HG03565 (cell line): Measurements from ENCODE around the gene ARHGEF39.
"Not testable (repeated sequence)": the region's sequence is repeated elsewhere in the genome, so short reads cannot be mapped to it uniquely, and the experiment has no call there.

Experiments used
- ATAC-seq: cut with Tn5 transposase; IDR thresholded peaks from one replicate; pipeline ENCODE4 v1.9.1; 2021; ENCODE audit warnings: mild to moderate bottlenecking, moderate library complexity; ENCODE audit not compliant: unreplicated experiment

ARHGEF39 gene

DNA sequence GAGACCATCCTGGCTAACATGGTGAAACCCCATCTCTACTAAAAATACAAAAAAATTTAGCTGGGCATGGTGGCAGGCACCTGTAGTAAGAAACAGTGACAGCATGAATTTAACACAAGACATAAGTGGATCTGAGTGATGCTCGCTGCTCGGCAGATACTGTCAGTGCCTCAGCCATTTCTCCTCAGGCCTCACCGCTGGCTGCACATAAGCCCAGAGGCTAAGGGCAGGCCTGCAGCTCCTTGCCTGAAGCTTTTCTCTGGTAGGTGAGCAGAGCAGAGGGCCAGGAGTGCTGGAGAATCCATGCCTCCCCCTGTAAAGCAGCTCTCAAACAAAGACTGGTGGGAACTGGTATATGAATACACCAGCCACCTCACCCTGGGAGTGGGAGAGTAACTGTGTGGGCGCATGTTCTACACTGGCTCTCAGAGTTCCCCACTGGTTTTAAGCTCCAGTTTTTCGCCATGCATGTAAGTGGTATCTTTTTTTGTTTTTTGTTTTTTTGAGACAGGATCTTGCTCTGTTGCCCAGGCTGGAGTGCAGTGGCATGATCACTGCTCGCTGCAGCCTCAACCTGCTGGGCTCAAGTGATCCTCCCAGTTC is 36.5 kb downstream of the ARHGEF39 start:
- no peak for ATAC-seq

DNA sequence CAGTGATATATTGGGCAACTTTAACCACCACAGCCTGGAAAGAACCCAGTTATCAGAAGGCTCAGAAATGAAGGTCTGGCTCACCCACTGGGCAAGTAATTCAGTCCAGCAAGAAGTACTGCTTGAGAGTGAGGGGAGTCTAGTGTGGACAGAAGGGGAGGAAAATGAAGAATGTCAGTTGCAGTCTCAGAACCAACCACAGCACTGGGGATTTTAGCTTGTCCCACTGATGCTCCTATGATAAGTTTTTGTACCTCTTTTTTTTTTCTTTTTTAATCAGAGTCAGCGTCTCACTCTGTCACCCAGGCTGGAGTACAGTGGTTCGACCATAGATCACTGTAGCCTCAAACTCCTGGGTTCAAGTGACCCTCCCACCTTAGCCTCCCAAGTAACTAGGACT is 37.4 kb downstream of the ARHGEF39 start:
- no peak for ATAC-seq

DNA sequence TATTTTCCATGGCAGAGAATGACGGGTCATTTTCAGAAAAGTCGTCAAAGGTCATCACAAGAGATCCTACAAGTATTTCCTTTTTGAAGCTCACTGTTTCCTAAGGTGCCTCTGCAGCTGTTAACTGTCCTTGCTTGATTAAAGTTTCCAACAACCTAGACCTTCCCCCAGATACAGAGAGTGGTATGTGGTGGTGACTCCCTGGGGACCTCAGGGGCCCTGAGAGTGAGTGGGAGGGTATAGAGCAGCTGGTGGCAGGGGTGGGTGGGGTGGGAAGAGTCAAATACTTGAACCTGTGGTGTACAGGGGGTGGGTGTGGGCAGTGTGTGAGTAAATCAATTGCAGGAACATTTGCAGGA is 45.2 kb downstream of the ARHGEF39 start:
- peak; percentile 36 for ATAC-seq

DNA sequence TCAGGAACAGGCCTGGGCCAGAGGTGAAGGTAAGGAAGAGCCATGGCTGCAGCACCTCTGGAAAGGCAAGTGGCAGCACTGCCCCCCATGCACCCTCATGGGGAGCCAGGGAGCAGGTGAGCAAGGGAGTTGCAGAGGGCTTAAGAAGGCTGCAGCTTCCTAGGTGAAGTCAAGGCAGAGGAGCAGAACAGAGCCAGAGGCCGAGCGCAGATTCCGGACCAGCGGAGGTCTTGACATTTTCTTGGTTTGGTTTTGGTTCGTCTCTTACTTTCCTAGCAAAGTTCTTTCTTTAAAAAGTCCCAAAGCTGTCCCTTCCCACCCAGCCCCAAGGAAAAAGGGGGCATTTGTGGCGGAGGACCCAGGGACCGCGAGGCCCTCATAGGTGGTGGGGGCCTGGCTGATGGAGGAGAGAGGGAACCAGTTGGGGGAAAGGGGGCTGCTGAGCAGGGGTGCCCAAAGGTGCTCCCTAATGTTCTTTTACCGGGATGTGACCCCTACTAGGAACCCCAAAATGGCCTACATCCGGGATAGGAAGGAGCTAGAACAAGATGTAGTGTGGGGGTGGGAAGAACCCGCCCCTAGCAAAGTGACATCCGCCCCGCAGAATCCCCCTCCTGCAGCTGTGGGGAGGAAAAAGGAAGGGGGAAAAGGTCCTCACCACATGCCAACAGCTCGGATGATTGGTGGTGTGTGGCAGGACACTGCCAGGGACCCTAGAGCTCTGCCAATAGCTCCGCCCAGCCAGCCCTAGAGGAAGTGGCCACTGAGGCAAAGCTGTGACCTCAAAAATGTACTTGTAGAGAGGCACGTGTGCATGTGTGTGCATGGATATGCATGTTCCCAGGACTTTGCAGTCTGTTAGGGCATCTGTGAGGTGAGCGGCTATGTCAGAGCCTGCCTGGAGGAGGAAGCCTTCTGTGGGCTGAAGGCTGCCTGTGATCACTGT is 45.9 kb downstream of the ARHGEF39 start:
- peak; percentile 33 for ATAC-seq

DNA sequence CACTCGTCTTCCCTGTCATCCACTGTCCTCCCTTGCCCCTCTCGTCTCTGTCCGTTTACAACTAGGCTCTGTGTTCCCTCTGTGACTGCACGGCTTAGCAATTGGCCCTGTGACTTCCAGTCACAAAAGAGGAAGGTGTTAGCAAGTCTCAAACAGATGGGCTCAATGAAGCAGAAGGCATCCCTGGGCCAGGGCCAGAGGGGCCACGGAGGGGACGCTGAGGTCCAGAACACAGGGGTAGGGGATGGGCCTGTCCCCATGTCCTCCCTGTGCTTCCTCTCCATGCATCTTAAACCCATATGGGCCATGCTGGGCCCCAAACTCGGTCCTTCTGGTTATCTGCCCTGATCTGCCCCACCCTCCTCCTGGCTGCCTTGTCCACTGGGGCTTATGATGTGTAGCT is 46.7 kb downstream of the ARHGEF39 start, which contains the start of gene CD72:
TSS of gene CD72 (minus strand) at position 89 of the 403 bp plus-strand sequence. CDS start 110 bp downstream, outside the sequence.
- ATAC-seq, result no peak

DNA sequence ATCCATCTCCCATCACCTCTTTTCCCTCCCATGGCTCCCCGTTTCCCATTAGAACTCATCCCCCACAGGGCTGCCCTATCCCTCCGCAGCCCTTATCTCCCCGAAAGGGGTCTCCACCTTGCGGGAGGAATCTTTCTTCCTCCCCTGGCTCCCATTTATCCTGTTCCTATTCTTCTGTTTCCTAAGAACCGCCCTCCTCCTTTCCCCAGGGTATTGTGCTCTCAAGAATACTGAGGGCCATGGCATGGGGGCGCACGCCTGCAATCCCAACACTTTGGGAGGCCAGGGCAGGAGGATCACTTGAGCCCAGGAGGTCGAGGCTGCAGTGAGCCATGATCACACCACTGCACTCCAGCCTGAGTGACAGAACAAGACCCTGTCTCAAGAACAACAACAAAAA is 47.4 kb downstream of the ARHGEF39 start:
- no peak for ATAC-seq

DNA sequence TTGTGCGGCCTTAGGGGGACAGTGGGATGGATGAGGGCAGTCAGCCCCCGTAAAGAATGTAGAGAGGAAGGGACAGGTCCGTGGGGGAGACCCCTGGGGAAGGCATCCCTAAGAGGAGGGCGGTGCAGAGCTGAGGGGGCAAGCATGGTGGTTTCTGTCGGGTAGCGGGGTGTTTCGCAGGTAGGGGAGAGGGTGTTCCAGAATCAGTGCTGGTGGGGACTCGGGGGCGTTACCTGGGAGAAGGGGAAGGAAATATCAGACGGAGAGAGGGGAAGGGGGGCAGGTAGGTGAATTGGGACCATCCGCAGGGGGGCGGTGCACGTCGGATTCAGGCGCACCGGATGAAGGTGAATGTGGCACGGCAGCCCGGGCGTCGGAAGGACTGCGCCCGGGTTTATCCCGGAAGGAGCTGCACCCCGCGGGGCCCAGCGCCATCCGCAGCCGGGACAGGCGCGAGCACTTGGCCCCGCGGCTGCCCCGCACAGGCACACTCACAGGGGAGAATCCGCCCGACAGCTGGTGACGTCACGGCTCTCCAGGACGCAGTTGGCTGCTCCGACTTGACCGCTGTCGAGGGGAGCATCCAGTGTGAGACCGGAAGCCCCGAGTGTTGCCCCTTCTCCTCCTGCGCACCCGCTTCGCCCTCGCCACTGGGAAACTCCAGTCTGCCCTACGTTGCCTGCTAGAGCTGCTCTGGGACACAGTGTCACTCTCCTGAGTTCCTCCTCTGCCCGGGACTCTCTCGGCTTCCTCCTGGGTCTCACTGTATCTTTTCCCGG is 48.1 kb downstream of the ARHGEF39 start:
- ATAC-seq, result no peak

DNA sequence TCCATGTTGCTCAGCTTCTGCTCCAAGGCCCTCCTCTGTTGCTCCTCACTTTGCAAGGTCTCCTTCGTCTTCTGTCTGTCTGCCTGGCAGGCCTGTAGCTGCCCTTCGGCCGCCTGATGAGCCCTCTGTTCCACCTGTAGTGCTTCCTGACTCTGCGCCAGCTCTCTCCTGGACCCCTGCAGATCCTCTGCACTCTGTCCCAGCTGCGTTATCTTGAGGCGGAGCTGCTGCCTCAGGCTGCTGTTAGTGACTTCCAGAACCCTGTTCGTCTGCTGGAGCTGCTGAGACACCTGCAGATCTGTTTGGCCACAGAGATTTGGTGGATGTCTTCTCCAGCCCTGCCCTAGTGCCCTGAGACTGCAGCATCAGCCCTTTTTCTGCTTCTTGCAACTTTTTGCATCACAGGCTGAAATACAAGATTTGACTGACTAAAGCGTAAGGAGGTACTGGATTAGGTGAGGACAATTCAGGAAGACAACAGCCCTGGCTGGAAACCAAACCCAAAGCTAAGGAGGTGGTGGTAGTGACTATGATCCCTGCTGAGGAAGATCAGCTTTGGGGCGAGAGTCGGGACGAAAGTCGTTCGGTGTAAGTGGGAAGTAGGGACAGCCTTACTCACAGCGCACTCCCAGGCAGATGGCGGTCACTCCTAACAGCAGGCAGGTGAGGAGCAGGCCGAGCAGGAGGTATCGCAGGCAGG is 48.9 kb downstream of the ARHGEF39 start:
- no peak for ATAC-seq

DNA sequence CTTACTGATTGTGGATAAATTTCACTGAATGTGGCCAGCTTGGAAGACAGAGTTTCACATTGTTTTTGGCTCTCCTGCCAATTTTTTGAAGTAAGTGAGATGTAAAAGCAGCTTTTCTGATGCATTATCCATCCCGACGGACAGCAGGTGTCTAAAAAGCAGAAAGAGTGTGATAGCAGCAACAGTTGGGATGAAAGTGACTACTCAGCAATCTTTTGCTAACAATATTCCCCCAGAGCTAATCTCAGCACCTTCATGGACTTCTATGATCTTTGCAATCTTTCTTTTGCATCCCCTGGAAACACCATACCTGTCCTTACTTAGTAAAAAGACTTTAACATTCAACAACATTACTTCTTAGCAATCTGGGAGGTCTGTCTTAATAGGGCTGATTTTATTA is 52.2 kb downstream of the ARHGEF39 start:
- ATAC-seq, result no peak

DNA sequence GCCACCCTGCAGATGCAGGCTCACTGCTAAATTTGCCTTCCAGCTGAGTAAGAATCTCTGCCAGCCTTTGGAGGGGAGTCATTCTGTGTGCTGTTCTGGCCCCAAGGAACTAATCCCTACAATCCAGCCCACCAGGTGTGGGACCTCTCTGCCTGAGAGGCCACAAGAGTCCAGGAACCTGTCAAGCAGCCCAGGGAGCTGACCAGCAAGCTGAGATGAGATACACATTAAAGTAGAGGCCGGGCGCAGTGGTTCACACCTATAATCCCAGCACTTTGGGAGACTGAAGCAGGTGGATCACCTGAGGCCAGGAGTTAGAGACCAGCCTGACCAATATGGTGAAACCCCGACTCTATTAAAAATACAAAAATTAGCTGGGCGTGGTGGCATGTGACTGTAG is 52.9 kb downstream of the ARHGEF39 start:
- not testable (repeated sequence) for ATAC-seq

DNA sequence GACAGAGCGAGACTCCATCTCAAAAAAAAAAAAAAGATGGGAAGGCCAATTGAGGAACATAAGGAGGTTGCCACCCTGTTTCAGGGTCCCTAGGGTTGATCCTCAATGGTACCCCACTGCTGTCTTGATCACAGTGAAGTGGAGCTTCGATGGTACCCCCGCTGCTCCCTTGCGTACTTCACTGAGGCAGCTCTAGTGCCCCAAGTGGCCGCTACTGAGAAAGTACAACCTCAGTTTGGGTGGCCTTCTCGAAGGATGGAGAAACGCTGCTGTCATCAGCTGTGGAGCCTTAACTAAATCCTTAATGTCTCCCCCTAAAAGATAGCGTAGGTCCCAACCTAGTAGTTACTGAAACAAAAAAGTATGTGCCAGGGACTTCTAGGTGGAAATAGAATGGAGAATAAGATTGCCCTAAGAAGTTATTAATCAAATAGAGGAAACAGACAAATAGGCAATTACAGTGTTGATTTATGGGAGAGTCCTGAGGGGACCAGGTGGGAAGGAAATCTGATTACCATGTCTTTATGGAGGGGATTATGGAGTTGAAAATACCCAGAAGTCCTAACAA is 53.7 kb downstream of the ARHGEF39 start:
- peak; percentile 49 for ATAC-seq

DNA sequence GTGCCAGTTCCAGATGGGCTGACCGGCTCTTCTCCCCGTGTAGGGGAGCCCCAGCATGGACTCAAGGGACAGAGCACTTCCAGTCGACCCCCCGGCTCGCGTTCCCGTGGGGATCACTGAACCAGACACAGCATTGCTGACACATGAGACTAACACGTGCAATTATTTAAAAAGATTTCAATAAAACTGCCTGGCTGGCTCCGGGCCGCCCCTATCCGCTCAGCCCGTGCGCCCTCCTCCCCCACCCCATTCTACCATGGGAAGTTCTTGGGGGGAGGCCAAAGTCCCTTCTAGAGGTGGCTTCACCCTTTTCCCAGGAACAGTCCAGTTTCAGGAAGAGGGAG is 55.2 kb downstream of the ARHGEF39 start:
- no peak for ATAC-seq
